Activated naive CD4-positive, alpha-beta T cell treated with anti-CD3 and anti-CD28 coated beads, Interleukin-2, amount 50 U/mL, for 16 hours (primary cell): ENCODE measurements around the gene SEPTIN2.
"Not testable (repeated sequence)": the region's sequence is repeated elsewhere in the genome, so short reads cannot be mapped to it uniquely, and the experiment has no call there.

Source experiments
- DNase-seq: peaks from one replicate; pipeline ENCODE4 v3.0.0-alpha.2; 2020

The SEPTIN2 gene

DNA sequence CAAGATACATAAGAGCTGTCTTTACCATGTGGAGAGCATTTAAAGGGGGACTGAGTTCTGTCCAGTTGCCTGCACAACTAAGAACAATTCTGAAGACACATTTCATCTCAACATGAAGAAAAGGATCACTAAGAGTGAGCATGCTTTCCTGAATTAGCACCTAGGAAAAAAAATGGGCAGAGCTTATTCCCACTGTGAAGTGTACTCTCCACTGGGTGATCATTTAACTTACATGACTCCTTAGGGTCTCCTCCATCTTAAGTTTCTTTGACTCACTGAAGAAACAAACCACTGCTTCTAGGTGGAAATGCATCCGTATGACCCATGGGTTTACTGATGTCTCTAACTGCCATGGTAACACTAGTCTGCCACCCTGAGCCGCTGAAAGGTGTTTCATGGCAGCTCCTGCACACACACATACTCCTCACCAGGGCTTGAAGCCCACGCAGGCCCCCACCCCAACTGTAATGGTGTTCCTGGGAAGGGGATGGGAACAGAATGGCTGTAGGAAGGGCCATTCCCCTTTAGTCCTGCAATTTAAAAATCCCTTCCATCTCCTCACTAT lies 27.3 kb upstream of the SEPTIN2 start:
- no peak for DNase-seq

DNA sequence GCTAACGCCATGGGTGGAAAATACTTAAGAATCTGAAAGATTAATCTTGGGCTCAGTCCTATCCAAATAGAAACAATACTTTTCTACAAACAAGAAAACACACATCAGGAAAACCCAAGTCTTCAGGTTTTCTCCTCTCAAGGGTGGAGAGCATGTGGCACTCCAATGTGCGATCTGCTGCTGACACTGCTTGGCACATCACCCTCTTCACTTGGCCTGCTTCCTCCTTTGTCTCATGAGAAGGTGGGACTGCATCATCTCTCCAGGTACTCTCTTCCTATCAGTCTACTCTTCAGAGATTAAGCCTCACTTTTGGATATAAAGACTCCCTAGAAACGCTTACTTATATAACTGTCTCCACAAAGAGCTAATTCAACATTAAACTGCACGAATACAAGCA lies 26.7 kb upstream of the SEPTIN2 start:
- no peak for DNase-seq

DNA sequence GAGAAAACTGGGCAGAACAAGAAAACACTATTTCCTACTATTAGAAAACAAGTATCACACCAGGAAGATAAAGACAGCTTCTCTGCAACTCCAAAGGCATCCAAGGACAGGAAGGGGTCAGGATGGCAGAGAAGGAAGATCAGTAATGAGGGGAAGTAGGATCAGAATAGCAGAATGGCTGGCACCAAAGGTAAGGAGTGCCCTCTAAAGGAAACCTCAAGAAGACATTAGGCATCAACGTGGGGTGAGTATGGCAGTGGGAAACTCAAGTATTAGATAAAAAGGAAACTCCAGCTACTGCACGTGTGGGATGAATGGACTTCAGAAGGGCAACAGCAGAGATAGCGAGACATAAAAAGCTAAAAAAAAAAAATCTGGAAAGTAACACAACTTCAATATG lies 26.1 kb upstream of the SEPTIN2 start:
- DNase-seq, result no peak

DNA sequence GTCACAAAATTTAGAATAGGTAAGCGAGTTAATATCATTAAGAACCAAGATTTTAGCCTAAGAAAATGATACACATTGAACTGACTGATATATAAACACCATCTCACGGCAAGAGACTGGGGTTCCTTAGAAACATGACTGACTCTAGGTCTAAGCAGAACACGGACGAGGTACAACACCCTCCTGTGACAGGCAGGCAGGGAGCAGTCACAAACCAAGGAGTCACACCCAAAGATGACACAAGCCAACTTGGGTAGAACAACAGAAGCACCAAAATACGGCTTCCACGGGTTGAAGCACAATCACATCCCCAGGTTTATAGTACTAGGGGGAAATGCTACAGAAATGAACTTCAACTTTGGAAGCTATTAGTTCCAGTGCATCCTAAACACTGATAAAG lies 24.6 kb upstream of the SEPTIN2 start:
- DNase-seq, result no peak

DNA sequence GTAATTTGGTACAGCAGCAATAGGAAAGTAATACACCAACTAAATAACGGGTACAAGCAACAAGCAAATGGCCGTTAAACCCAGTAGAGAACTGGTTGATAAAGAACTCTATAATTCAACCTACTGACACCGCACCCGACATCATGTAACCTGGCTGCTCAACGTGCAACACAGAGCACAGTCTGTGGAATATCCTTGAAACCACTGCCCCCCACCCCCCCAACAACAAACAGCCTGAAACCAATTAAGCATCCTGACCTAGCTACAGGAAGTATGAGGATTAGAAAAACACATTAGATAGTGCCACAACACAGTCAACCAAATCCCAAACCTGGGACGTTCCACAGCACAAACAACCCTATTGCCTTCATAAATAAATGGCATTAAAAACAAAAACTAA lies 23.7 kb upstream of the SEPTIN2 start:
- no peak for DNase-seq

DNA sequence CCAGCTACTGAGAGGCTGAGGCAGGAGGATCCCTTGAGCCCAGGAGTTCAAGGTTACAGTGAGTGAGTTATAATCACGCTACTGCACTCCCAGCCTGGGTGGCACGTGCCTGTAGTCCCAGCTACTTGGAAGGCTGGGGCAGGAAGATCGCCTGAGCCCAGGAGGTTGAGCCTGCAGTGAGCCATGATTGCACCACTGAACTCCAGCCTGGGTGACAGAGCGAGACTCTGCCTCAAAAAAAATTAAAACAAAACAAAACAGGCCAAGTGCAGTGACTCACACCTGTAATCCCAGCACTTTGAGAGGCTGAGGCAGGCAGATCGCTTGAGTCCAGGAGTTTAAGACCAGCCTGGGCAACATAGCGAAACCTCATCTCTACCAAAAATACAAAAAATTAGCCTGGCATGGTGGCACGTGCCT lies 22.3 kb upstream of the SEPTIN2 start:
- not testable (repeated sequence) for DNase-seq

DNA sequence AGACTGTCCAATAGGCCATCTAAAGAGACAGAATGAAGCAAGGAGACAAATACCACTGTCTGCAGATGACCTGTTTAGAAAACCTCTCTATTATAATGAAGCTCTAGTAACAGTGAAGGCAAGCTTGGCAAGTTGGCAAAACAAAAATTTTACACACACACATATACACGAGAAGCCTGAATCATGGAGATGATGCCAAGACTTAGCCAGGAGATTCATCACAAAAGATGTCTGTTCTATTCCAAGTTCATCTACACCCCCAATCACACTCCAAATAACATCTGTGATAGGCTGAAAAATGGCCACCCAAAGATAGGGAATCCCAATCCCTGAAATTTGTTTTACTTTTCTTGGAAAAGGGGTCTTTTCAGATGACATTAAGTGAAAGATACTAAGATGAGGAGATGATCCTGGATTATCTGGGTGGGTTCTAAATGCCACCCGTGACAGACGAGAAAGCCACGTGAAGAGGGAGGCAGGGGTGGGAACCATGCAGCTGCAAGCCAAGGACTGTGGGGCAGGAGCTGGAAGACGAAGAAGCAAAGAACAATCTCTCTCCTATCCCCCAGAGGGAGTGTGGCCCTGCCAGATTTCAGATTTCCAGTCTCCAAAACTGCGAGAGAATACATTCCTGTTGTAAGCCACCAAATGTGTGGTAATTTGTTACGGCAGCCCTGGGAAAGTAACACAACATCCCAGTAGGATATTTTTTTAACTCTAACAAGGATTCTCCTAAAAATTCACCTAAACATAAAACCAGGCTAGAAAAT lies 20.2 kb upstream of the SEPTIN2 start:
- DNase-seq, result no peak

DNA sequence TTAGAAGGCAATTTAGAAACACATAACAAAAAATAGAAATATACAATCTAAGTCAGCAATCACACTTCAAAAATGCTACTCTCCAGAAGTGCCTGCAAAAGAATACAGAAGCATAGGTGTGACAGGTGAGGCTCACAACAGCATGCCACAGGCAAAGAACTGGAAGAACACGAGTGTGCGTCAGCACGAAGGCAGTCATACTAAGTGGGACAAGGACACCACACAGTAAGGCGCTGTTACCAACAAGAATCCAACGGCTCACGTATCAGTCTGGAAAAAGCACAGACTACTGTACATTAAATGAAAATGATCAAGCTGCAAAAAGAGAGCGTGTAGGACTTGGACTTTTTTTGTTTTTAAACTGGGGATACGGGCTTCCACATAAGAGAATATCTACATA lies 19.0 kb upstream of the SEPTIN2 start:
- DNase-seq, result no peak

DNA sequence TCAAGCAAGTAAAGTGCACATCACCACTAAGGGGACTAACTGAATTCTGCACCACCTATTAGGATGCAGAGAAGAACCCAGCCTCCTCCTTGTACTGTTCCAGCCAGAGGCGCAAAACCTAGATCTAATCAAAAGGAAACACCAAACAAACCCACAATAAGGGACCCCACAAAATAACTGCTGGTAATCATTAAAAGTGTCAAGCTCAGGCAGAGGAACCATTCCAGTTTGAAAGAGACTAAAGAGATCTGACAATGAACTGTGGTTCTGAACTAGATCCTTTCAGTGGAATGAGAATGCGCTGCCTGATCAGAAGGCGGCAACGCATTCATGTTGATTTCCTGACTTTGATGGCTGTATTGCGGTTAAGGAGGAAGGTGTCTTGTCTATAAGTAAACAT lies 17.1 kb upstream of the SEPTIN2 start:
- no peak for DNase-seq

DNA sequence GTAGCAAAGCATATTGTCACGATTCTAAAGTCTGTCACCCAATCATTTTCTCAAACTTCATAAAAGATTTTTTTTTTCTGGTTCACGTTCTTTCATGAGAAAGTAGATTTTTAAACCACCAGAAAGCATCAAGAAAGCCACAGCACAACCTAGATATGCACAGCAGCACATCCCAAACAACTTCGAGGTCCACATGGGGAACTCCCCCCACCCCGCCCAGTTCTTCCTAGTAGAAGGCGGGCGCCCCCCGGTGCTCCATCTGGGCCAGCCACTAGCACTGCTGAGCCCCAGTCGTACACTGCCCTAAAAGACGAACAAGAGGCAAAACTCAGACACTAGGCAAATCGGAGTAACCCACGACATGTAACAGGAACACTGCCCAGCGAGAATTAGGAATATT lies 15.7 kb upstream of the SEPTIN2 start:
- DNase-seq, result peak; percentile 33

DNA sequence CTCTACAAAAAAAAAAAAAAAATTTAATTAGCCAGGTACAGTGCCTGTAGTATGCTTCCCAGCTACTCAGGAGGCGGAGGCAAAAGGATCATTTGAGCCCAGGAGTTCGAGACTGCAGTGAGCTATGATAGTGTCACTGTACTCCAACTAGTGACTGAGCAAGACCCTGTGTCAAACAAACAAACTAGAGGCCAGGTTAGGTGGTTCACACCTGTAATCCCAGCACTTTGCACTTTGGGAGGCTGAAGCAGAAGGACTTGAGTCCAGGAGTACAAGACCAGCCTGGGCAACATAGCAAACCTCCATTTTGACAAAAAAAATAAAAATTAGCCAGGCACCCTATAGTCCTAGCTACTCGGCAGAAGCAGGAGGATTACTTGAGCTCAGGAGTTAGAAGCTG lies 13.6 kb upstream of the SEPTIN2 start:
- DNase-seq, result no peak

DNA sequence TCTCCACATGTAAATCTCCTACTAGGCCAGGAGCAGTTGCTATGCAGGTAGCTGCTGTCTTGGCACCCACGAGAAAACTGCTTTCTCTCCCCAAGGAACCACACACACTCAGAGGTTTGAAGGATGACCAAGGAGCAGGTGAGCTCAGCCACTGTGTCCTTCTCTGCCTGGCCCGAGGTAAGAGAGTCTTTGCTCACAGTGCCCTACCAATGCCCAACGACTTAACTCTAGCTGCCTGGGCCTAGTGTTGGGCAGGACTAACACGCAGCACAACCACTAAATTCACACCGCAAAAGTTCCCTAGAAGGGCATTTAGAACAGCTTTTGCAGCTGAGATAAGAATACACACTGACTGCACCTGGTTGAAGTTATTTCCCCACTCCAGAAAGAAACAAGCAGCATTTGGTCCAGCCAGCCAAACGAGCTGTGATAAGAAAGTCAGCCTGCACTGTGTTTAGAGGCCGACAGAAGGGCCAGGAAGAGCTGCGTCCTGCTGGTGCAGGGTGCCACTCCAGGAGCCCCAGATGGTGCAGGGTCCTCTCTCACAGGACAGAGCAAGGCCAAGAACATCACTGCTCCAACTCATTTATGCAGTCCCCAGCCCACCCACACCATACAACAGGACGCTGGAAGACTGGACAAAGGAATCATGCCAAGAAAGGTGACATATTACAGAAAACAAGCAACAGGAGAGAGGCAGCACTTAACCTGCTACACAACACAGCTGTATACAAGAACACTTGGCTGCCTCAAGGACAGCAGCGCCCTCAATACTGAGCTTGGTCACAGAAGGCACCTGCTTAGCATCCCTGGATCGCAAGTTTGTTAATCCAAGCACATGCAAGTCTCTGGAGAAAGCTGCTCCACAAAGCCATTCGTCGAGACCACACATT lies 12.7 kb upstream of the SEPTIN2 start:
- no peak for DNase-seq

DNA sequence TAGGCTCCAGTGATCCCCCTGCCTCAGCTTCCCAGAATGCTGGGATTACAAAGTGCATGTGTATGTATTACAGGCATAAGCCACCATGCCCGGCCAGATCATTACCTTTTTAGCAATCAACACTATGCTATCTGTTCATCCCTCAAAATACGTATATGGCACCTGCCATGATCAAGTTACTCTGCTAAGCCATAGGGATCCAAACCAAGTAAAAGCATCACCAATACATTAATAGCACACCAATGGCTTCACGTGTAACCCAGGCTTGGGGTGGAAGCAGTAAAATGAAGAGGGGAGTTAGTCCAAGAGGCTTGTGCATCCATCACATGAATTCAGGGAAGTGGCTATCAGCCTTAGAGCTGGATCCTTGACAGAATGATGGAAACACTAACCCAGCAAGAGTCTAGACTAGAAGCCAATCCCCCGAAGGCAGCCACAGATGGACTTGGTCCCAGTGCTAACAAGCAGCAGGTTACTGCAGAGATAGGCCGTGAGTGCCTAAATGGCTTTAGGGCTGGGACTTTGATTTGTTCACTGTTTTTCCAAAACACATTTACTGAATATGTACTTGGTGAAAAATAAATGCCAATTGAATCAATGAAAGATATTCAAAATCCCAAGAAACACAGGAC lies 11.6 kb upstream of the SEPTIN2 start:
- no peak for DNase-seq

DNA sequence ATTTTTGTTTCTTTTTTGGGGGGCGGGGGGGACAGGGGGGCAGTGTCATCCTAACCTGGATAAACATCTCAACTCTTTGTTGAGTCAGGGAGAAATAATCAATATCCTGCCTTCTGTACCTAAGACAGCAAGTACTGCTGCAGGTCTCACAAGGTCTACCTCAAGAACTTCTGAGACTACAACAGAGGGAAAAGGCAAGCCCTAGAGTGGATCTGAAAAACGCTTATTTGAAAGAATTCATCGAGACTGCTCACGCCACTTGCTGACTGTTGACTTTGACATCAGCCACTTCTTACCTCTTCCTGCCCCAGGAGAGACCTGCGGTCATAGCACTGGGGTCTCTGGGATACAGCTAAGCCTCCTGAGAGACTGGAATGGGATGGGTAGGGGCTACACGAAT lies 8.7 kb upstream of the SEPTIN2 start:
- DNase-seq, result no peak

DNA sequence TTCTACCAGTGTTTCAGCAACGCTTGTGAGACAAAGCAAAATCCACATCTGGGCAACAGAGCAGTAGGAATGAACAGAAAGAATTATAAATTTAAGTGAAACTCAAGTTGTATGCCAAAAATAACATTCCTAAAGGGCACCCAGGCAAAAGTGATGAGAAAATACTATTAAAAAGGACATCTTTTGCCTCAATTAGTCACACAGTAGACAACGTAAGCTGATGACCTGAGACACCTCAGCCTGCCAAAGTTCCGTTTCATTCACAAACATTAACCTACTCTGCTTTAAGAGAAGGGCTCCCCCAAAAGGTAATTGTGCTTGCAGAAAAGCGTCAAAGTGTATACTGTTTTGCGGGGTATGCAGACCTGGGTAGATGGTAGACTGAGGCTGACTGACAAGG lies 7.5 kb upstream of the SEPTIN2 start:
- DNase-seq, result no peak

DNA sequence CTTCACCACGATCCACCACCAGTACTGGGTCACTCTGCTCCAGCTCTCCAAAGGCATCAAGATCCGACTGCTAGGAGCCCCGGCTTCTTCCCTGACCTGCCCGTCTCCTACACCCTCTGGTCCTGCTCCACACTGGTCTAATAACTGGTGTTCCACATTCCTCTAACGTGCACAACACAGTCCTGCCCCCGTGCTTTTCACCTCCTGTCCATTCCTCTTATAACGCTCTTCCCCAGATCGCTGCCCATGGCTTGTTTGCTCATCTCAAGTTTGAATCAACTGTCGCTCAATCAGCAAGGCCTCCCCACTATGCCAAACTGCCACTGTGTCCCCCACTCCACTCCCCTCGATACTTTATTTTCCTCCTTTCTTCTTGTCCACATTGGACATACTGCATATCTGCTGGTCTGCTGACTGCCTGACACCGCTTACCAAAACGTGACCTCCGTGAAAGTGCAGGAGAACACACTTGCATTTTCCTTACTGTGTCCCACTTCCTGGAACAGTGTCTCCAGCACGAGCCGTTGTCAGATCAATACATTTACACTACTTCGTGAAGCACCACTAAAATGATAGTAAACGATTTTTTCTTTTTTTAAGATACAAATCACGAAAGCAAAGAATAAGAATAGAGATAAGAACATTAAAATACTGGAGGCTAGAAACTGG lies 6.8 kb upstream of the SEPTIN2 start:
- no peak for DNase-seq

DNA sequence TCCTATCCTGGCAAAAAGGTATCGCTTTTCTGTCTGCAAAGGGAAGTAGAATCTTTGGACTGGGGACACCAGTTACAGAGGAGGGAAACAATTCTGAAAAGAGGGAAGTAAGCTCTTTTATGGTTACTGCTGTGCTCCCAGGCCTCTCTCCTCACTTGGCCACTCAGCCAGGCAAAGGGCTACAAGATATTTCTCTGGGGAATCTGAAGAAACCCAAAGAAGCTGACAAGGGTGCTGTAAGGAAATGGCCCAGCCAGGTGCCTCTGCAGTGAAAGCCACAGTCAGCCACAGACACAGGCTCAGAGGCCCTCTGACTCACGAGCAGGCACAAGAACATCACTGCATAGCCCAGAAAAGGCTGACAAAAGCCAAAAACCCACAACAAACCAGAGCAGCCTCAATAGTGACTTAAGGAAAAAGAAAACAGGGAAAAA lies 6.0 kb upstream of the SEPTIN2 start:
- DNase-seq, result peak; percentile 59

DNA sequence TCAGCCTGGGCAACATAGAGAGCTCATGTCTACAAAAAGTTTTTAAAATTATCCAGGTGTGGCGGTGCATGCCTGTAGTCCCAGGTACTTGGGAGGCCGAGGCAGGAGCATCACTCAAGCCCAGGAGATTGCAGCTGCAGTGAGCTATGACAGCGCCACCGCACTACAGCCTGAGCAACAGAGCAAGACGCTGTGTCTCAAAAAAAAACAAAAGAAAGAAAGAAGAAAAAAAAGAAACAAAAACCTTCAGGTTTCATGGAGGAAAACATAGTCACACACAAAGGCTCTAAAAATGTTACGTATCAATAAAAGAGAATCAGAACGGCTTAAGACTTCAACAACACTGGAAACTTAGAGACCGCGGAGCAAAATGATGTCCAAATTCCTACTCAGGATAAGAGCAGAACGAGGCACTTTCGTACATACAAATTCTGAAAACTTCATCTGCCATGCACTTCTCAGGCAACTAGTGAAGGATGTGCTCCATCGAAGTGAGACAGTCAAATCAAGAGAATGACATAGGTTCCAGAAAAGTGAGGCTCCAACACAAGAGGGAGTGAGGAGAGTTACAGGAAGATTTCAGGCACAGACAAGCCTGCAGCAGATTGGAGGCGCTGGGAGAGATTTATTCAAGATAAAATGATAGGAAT lies 4.7 kb upstream of the SEPTIN2 start:
- DNase-seq, result no peak

DNA sequence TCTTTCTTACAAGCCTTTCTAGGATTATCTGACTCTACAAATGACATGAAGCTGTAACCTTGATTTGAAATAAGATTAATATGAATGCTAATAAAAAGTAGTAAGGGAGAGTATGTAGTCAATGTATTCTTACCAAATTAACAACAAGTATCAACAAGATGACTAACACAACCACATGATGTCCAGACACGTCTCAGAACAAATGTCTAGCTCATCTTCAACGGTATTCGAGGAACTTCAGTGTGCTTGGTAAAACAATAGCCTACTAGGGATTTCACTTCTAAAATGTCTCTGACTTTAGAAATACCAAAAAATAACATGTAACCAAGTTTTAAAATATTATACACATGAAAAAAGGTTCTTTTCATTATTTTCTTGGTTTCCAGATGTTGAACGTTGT lies 3.6 kb upstream of the SEPTIN2 start:
- no peak for DNase-seq

DNA sequence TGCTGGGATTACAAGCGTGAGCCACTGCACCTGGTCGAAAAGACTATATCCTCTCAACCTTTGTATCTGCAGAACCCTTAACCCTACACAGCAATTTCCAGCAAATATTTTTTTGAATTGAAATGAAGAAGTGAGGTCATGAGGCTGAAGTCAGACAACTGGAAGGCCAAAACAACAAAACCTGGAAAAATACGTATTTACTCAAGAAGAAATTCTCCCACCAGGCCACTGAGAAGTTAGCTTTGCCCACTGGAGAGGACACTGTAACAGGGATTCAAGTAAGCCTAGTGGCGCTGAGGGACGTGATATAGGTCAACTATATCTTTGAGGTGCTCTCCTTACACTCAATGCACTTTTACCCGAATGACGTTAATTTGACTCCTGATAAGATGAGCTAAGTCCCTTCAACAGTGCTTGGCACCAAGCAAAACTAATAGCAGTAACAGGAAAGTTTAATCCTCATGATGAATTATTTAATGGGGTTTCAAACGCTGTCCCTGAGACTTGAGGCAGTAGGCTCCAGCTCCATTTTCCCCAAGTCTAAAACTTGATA lies 2.1 kb upstream of the SEPTIN2 start:
- DNase-seq, result no peak

DNA sequence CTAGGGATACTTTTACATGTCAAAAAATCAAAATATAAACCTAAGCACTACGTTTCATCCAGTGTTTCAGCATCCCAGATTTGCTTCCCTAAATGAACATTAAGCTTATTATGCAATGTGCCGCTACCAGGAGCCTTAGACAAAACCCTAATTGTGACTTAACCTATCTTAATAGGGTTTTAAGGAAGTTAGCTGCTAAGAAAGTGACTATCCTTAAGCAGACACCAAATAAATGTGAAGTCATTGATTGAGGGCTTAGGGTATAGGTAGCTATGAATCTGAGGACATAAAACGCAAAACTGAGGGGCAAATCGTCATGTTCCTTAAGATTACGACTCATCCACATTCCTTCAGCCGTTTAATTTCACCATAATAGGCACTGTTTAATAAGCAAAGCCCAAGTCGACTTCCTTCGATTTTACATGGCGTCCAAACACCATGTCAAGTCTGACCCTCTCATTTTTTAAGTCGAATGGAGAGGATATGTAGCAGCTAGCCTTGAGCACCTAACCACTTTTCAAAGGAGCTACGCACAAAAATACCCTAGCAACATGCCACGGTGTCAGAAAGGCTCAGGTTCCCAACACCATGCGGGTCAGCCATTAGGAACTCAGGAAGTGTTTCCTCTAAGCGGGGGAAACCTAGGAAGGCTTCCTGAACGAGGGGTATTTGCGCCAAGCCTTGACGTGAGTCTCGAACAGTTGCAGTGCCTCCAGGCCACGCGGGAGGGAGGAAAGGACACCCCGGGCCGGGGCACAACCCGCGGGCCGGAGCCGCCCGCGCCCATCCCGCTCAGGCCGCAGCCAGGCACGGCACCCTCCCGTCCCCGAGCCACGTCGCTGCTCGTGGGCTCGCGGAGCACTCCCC lies 1.3 kb upstream of the SEPTIN2 start:
- DNase-seq, result no peak
